ENCODE measurements around the gene IER5.
"Not testable (repeated sequence)": the region's sequence is repeated elsewhere in the genome, so short reads cannot be mapped to it uniquely, and the experiment has no call there.

The IER5 gene

GRCh38 chr1:181115971-181116370 is 27.5 kb downstream of the IER5 start:
- not testable (repeated sequence) for DNase-seq

- no peak for DNase-seq
Measured at GRCh38 chr1:181116819-181117390, 28.4 kb downstream of the IER5 start.

GRCh38 chr1:181117648-181118449 is 29.3 kb downstream of the IER5 start:
- peak; percentile 94 for DNase-seq

- no peak for DNase-seq
Measured at GRCh38 chr1:181119093-181119989, 30.8 kb downstream of the IER5 start.

- no peak for DNase-seq
Measured at GRCh38 chr1:181120924-181121323, 32.4 kb downstream of the IER5 start.

GRCh38 chr1:181121498-181121897 is 33.0 kb downstream of the IER5 start:
- no peak for DNase-seq

GRCh38 chr1:181122222-181122621 is 33.7 kb downstream of the IER5 start:
- DNase-seq: no peak

GRCh38 chr1:181123173-181123572 is 34.7 kb downstream of the IER5 start:
- no peak for DNase-seq

- DNase-seq: no peak
Measured at GRCh38 chr1:181124291-181124751, 35.8 kb downstream of the IER5 start.

GRCh38 chr1:181126289-181126688 is 37.8 kb downstream of the IER5 start:
- no peak for DNase-seq

GRCh38 chr1:181126871-181127587 is 38.5 kb downstream of the IER5 start:
- DNase-seq: peak; percentile 88

GRCh38 chr1:181127898-181128453 is 39.5 kb downstream of the IER5 start:
- DNase-seq: no peak

GRCh38 chr1:181128592-181129497 is 40.3 kb downstream of the IER5 start:
- peak; percentile 16 for DNase-seq

- no peak for DNase-seq
Measured at GRCh38 chr1:181129771-181130606, 41.5 kb downstream of the IER5 start.

- no peak for DNase-seq
Measured at GRCh38 chr1:181131255-181131941, 42.9 kb downstream of the IER5 start.

- DNase-seq: no peak
Measured at GRCh38 chr1:181133441-181133951, 45.0 kb downstream of the IER5 start.

GRCh38 chr1:181133969-181134418 is 45.5 kb downstream of the IER5 start:
- DNase-seq: no peak

GRCh38 chr1:181134543-181135436 is 46.3 kb downstream of the IER5 start:
- no peak for DNase-seq

GRCh38 chr1:181135437-181135731 is 46.9 kb downstream of the IER5 start:
- no peak for DNase-seq

All from NCI-H1417 treated with DMSO at 0.1 percent for 48 hours (cell line).